Endodermal cell (in vitro differentiated cells): ENCODE results near the gene LDAH. TPM values are rescaled to one million over a fixed set of nuclear protein-coding genes. Genes with fewer than 3 reads are reported as not detected.

Experiments
- DNase-seq: peaks from one replicate; pipeline ENCODE4 v3.0.0-alpha.2; 2017
- H3K27ac ChIP-seq: 2 replicates; pipeline ENCODE4 v1.5.1; 2013; ENCODE audit warnings: mild to moderate bottlenecking, low read depth, low read length, moderate library complexity
- H3K27me3 ChIP-seq: 2 replicates; pipeline ENCODE4 v1.6.1; 2013; ENCODE audit warnings: mild to moderate bottlenecking, low read length, moderate library complexity; ENCODE audit not compliant: insufficient read depth, control insufficient read depth, poor library complexity, severe bottlenecking
- H3K36me3 ChIP-seq: 2 replicates; pipeline ENCODE4 v1.7.0; 2013; ENCODE audit warnings: mild to moderate bottlenecking, low read length, moderate library complexity; ENCODE audit not compliant: control insufficient read depth, insufficient read depth
- H3K4me1 ChIP-seq: one replicate; pipeline ENCODE4 v1.7.0; 2013; ENCODE audit warnings: low read length; ENCODE audit not compliant: control insufficient read depth, insufficient read depth
- H3K4me3 ChIP-seq: 2 replicates; pipeline ENCODE4 v1.5.1; 2013; ENCODE audit warnings: mild to moderate bottlenecking, low read length, moderate library complexity
- H3K9ac ChIP-seq: 2 replicates; pipeline ENCODE4 v1.6.1; 2013; ENCODE audit warnings: mild to moderate bottlenecking, low read length, moderate library complexity; ENCODE audit not compliant: poor library complexity, severe bottlenecking; ENCODE audit errors: extremely low read depth
- H3K9me3 ChIP-seq: 2 replicates; pipeline ENCODE4 v1.6.1; 2013; ENCODE audit warnings: mild to moderate bottlenecking, low read length, moderate library complexity; ENCODE audit not compliant: control insufficient read depth
- H3K27ac Mint-ChIP-seq: 2 replicates; pipeline ENCODE4 v1.8.0; 2020; ENCODE audit warnings: mixed read lengths
- H3K27me3 Mint-ChIP-seq: 2 replicates; pipeline ENCODE4 v1.8.0; 2021; ENCODE audit warnings: mild to moderate bottlenecking, mixed read lengths; ENCODE audit not compliant: insufficient read depth
- H3K36me3 Mint-ChIP-seq: 2 replicates; pipeline ENCODE4 v1.8.0; 2020; ENCODE audit warnings: low read depth, mixed read lengths
- H3K4me1 Mint-ChIP-seq: 2 replicates; pipeline ENCODE4 v1.8.0; 2020; ENCODE audit warnings: mixed read lengths
- H3K4me3 Mint-ChIP-seq: 2 replicates; pipeline ENCODE4 v1.8.0; 2020; ENCODE audit warnings: mild to moderate bottlenecking, moderate library complexity, mixed read lengths
- H3K9me3 Mint-ChIP-seq: 2 replicates; pipeline ENCODE4 v1.8.0; 2020; ENCODE audit warnings: mild to moderate bottlenecking, mixed read lengths
- WGBS, 2 experiments: methylation state at CpG; one replicate each; pipeline versions ENCODE4 v1.1.5 to v1.1.7; 2013; ENCODE audit warnings: missing lambda C conversion rate in 2 of 2, mixed read lengths in 1 of 2; ENCODE audit not compliant: insufficient coverage in 1 of 2, insufficient read length in 1 of 2; 5-methylcytosine and 5-hydroxymethylcytosine counted together
- total RNA-seq, 2 donors: library from RNA; stranded (reverse); fragmentation: NEBNext Ultra II Directional in 1 of 2; extraction: Animal tissue kit (Norgen Biotek cat#: 25700) in 1 of 2; gene quantifications; 2 replicates in 1 of 2; 3 replicates in 1 of 2; pipeline ENCODE4 v1.2.1, GENCODE V29; 2021
- TF ChIP-seq, protein P1 (sequence below): fragments of 200-600 bp; sonication (generic); conservative IDR thresholded peaks from 2 replicates; pipeline ENCODE4 v1.5.0; 2021; ENCODE audit warnings: antibody characterized with exemption, mild to moderate bottlenecking

Gene LDAH
- total RNA-seq, 2 donors from 2014 or later: 28.7 to 42.2 TPM

DNA sequence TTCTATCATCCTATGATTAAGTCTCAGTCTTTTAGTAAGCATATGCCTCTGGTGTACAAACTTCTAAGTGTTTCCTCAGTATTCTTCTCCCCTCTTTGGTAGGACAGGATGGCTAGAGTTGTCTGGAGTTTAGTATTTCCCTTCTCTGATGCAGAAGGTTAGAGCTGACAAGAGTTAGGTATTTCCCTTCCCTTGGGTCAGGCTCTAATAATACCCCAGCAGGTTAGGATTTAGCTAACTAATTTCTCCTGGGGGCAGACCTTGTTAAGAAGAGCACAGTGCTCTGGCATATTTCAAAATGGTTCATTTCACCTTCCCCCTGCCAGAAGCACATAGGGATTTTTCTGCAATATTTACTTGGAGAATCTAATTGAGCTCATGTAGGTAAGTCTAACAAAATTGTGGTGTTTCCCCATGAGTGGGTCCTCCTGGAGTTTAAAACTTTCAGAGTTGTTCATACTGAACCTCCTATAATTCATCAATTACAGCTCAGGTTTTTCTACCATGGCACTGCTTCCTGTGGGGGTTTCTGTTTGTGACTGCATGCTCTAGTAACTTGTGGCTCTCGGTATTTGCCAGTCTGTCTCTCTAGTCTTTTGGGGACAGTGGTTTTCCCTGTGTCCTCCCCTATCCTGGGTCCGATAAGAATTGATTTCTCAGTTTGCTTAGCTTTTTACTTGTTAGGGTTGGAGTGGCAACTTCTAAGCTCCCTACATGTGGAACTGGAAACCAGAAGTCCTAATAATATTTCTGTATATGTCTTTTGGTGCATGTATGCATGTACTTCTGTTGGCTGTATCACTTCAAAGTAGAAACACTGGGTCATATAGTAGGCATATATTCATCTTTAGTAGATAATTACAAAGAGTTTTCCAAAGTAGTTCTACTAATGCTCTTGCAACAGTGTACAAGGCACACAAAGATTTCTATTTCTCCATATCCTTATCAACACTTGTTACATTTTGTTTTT lies 78.2 kb downstream of the LDAH start:
- WGBS, 2 experiments: 71 to 94% methylated on average over 1 to 2 of the region's 2 CpGs
- TF ChIP-seq, protein P1, sequence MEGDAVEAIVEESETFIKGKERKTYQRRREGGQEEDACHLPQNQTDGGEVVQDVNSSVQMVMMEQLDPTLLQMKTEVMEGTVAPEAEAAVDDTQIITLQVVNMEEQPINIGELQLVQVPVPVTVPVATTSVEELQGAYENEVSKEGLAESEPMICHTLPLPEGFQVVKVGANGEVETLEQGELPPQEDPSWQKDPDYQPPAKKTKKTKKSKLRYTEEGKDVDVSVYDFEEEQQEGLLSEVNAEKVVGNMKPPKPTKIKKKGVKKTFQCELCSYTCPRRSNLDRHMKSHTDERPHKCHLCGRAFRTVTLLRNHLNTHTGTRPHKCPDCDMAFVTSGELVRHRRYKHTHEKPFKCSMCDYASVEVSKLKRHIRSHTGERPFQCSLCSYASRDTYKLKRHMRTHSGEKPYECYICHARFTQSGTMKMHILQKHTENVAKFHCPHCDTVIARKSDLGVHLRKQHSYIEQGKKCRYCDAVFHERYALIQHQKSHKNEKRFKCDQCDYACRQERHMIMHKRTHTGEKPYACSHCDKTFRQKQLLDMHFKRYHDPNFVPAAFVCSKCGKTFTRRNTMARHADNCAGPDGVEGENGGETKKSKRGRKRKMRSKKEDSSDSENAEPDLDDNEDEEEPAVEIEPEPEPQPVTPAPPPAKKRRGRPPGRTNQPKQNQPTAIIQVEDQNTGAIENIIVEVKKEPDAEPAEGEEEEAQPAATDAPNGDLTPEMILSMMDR: no peak
- H3K27ac Mint-ChIP-seq: no peak overlapping the region

DNA sequence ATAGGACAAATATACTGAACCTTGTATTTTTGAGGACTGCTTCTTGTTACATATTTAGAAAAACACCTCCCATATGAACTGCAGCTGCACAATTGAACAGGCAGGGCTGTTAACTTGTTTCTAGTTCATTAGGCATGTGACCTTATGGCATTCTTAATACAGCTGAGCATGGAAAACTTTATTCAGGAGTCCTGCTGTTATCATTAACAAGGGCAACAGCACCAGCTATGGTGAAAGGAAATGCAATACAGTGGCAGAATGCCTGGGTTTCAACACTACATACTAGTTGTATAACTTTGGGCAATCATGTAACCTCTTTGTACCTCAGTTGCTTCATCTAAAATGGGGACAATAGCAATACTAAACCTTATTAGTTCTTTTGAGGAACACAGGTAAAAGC lies 84.1 kb downstream of the LDAH start:
- no peaks in the 10 kb centered on the region for H3K27me3 Mint-ChIP-seq
- no peak for DNase-seq
- Histone ChIP-seq H3K9ac (no peak overlapping the region), H3K27me3 (no peaks in the 10 kb centered on the region), H3K27ac (no peak overlapping the region), H3K36me3 (peaks cover 20% of the 10 kb centered on the region), H3K9me3 (no peaks in the 10 kb centered on the region), H3K4me3 (no peak overlapping the region), H3K4me1 (no peaks in the 10 kb centered on the region)
- TF ChIP-seq, protein P1: no peak
- H3K27ac Mint-ChIP-seq: no peak overlapping the region
- H3K36me3 Mint-ChIP-seq: peaks cover 11% of the 10 kb centered on the region
- H3K9me3 Mint-ChIP-seq: no peaks in the 10 kb centered on the region
- no peak overlapping the region for H3K4me3 Mint-ChIP-seq
- H3K4me1 Mint-ChIP-seq: no peaks in the 10 kb centered on the region

More for the DNA sequence above, 78.2 kb downstream of the LDAH start:
- Histone ChIP-seq H3K27ac (no peak overlapping the region), H3K9ac (no peak overlapping the region), H3K36me3 (no peaks in the 10 kb centered on the region), H3K4me1 (no peaks in the 10 kb centered on the region), H3K9me3 (no peaks in the 10 kb centered on the region), H3K4me3 (no peak overlapping the region), H3K27me3 (no peaks in the 10 kb centered on the region)
- Mint-ChIP-seq H3K4me3 (no peak overlapping the region), H3K4me1 (no peaks in the 10 kb centered on the region), H3K36me3 (no peaks in the 10 kb centered on the region), H3K9me3 (no peaks in the 10 kb centered on the region), H3K27me3 (no peaks in the 10 kb centered on the region)
- no peak for DNase-seq

DNA sequence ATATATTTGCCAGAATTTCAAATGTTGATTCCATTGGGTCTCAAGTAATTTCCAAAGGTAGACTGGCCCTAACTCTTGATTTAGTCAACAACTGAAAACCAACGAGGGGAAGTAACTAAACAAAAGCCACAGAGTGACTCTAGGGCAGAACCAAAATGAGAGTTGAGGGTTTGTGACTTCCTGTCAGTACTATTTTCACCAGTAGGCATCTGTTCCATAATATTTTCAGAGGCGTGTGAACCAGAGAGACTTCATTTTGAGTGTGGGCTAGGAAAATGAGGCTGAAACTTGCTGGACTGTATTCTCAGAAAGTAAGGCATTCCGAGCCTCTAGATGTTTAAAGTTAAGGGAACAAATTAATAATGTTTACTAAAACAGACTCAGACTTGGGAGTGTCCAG lies 85.4 kb downstream of the LDAH start:
- Histone ChIP-seq H3K27me3 (no peaks in the 10 kb centered on the region), H3K4me1 (no peaks in the 10 kb centered on the region), H3K9me3 (no peaks in the 10 kb centered on the region), H3K36me3 (peaks cover 20% of the 10 kb centered on the region), H3K9ac (no peak overlapping the region), H3K27ac (no peak overlapping the region), H3K4me3 (no peak overlapping the region)
- H3K9me3 Mint-ChIP-seq: no peaks in the 10 kb centered on the region
- H3K27me3 Mint-ChIP-seq: no peaks in the 10 kb centered on the region
- TF ChIP-seq, protein P1: no peak
- no peak overlapping the region for H3K27ac Mint-ChIP-seq
- no peak overlapping the region for H3K4me3 Mint-ChIP-seq
- 94 to 100% methylated on average over 1 to 3 of the region's 3 CpGs for WGBS, 2 experiments
- H3K36me3 Mint-ChIP-seq: peaks cover 11% of the 10 kb centered on the region
- no peak for DNase-seq
- H3K4me1 Mint-ChIP-seq: no peaks in the 10 kb centered on the region
